Measurements from ENCODE around the gene KDM2B. TPM values are rescaled to one million over a fixed set of nuclear protein-coding genes. Genes with fewer than 3 reads are reported as not detected.

Gene KDM2B
- total and polyA plus RNA-seq, 4 experiments from 2014 or later = 7.7 to 101 (median 59.6) TPM

GRCh38 chr12:121524196-121524916 is 56.5 kb downstream of the KDM2B start:
- H3K4me1 Mint-ChIP-seq = peaks cover 4 to 15% (median 9%) of the 10 kb centered on the region in 4 donors
- Histone ChIP-seq H3K36me3 (ENCODE audit: insufficient read depth, low read length) (peaks cover 25% of the 10 kb centered on the region), H3K4me1 (ENCODE audit: insufficient read depth, low read length) (no peaks in the 10 kb centered on the region), H3K27me3 (ENCODE audit: insufficient read depth, low read length) (no peaks in the 10 kb centered on the region), H3K9me3 (ENCODE audit: control insufficient read depth in 1 of 2, low read length in 2 of 2) (no peaks in the 10 kb centered on the region), H3K4me3 (ENCODE audit: low read length in 2 of 2) (no peak overlapping the region), H3K27ac (ENCODE audit: low read depth, low read length) (no peak overlapping the region)
- DNase-seq = no peak
- H3K27ac Mint-ChIP-seq = peak overlapping the region in 2 of 7 donors; percentile 55 to 64
- POLR2A ChIA-PET (ENCODE audit: partially characterized antibody) = no interaction called here
- CTCF ChIA-PET (ENCODE audit: partially characterized antibody) = no interaction called here
- H3K4me3 Mint-ChIP-seq = no peak overlapping the region
- peaks cover 12 to 28% of the 10 kb centered on the region in 2 donors for H3K36me3 Mint-ChIP-seq
- intact Hi-C loops (cut with micrococcal nuclease) = no loop called here
- no peaks in the 10 kb centered on the region for H3K27me3 Mint-ChIP-seq
- H3K9me3 Mint-ChIP-seq = no peaks in the 10 kb centered on the region

- no peaks in the 10 kb centered on the region for H3K9me3 Mint-ChIP-seq
- no peaks in the 10 kb centered on the region for H3K27me3 Mint-ChIP-seq
- H3K27ac Mint-ChIP-seq = peak overlapping the region in 3 of 7 donors; percentile 18 to 64 (median 55)
- ChIA-PET POLR2A (ENCODE audit: partially characterized antibody) (no interaction called here), CTCF (ENCODE audit: partially characterized antibody) (no interaction called here)
- Histone ChIP-seq H3K27me3 (ENCODE audit: insufficient read depth, low read length) (no peaks in the 10 kb centered on the region), H3K36me3 (ENCODE audit: insufficient read depth, low read length) (peaks cover 31% of the 10 kb centered on the region), H3K27ac (ENCODE audit: low read depth, low read length) (no peak overlapping the region), H3K9me3 (ENCODE audit: control insufficient read depth in 1 of 2, low read length in 2 of 2) (no peaks in the 10 kb centered on the region), H3K4me3 (ENCODE audit: low read length in 2 of 2) (no peak overlapping the region), H3K4me1 (ENCODE audit: insufficient read depth, low read length) (no peaks in the 10 kb centered on the region)
- H3K4me3 Mint-ChIP-seq = no peak overlapping the region
- H3K36me3 Mint-ChIP-seq = peaks cover 15 to 27% of the 10 kb centered on the region in 2 donors
- peaks cover 2 to 10% (median 5%) of the 10 kb centered on the region in 4 donors for H3K4me1 Mint-ChIP-seq
- intact Hi-C loops (cut with micrococcal nuclease) = no loop called here
- no peak for DNase-seq
These were observed 57.1 kb downstream of the KDM2B start for GRCh38 chr12:121523741-121524140.

- intact Hi-C loops (cut with micrococcal nuclease) = no loop called here
- H3K27me3 Mint-ChIP-seq = no peaks in the 10 kb centered on the region
- Histone ChIP-seq H3K36me3 (ENCODE audit: insufficient read depth, low read length) (peaks cover 35% of the 10 kb centered on the region), H3K4me1 (ENCODE audit: insufficient read depth, low read length) (no peaks in the 10 kb centered on the region), H3K4me3 (ENCODE audit: low read length in 2 of 2) (no peak overlapping the region), H3K9me3 (ENCODE audit: control insufficient read depth in 1 of 2, low read length in 2 of 2) (no peaks in the 10 kb centered on the region), H3K27me3 (ENCODE audit: insufficient read depth, low read length) (no peaks in the 10 kb centered on the region), H3K27ac (ENCODE audit: low read depth, low read length) (no peak overlapping the region)
- ChIA-PET CTCF (ENCODE audit: partially characterized antibody) (no interaction called here), POLR2A (ENCODE audit: partially characterized antibody) (no interaction called here)
- H3K9me3 Mint-ChIP-seq = no peaks in the 10 kb centered on the region
- H3K4me3 Mint-ChIP-seq = no peak overlapping the region
- peak overlapping the region in 2 of 7 donors; percentile 42 to 60 for H3K27ac Mint-ChIP-seq
- peaks cover 0 to 8% (median 4%) of the 10 kb centered on the region in 4 donors for H3K4me1 Mint-ChIP-seq
- peaks cover 15 to 29% of the 10 kb centered on the region in 2 donors for H3K36me3 Mint-ChIP-seq
- DNase-seq = no peak
These were observed 57.9 kb downstream of the KDM2B start for GRCh38 chr12:121522971-121523370.

DNA sequence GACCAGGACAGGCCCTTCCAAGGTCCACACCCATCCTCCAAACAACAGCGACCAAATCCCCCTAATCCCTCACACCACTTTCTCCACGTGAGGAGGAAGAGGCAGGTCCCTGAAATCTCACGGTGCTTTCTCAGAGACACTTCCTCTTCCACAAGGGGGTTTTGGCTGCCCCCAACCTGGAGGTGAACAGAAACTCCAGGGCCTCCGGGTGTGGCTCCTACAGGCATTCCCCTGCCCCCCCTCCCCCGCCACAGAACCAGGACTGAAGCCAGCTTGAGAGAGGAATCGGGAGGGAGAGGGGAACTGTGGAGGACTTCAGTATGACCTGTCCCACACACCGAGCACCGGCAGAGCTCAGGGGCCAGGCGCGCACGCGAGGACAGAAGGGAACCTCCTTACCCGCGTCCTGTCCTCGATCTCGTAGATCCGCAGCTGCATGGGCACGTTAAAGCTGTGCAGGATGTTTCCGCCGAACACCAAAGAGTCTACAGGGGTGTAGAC is 60.2 kb downstream of the KDM2B start:
- ChIA-PET CTCF (ENCODE audit: partially characterized antibody) (interaction anchor here (1.2 kb wide), 1 partner anchor 19 kb away, joined by 3 read pairs; no protein-coding TSS in a partner anchor), POLR2A (ENCODE audit: partially characterized antibody) (no interaction called here)
- H3K4me3 ChIP-seq (ENCODE audit: low read length in 2 of 2) = no peak overlapping the region
- intact Hi-C loops (cut with micrococcal nuclease) = no loop called here
- Mint-ChIP-seq H3K9me3 (no peaks in the 10 kb centered on the region), H3K36me3 (peaks cover 20 to 30% of the 10 kb centered on the region in 2 donors), H3K4me1 (peaks cover 2 to 13% (median 6%) of the 10 kb centered on the region in 4 donors), H3K27me3 (no peaks in the 10 kb centered on the region), H3K27ac (peak overlapping the region in 1 of 7 donors; percentile 35), H3K4me3 (no peak overlapping the region)
- no peaks in the 10 kb centered on the region for H3K9me3 ChIP-seq (ENCODE audit: control insufficient read depth in 1 of 2, low read length in 2 of 2)
- H3K27me3 ChIP-seq (ENCODE audit: insufficient read depth, low read length) = no peaks in the 10 kb centered on the region
- no peak overlapping the region for H3K27ac ChIP-seq (ENCODE audit: low read depth, low read length)
- peaks cover 34% of the 10 kb centered on the region for H3K36me3 ChIP-seq (ENCODE audit: insufficient read depth, low read length)
- no peak for DNase-seq
- H3K4me1 ChIP-seq (ENCODE audit: insufficient read depth, low read length) = no peaks in the 10 kb centered on the region

DNA sequence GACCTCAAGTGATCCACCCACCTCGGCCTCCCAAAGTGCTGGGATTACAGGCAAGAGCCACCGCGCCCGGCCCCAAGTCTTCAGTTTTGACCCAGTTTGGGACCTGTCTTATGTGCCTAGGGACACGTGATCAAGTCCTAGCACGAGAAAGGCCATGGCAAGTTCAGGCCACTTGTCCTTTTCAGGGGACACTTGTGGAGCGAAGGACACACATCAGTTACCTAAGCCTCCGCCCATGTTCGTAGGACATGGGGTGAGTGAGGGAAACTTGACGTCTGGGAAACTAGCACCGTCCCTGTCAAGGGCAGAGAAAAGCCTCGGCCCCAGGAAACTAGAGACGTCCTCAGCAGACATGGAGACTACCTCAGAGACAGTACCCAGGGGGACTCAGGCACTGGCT is 60.7 kb downstream of the KDM2B start:
- POLR2A ChIA-PET (ENCODE audit: partially characterized antibody) = no interaction called here
- CTCF ChIA-PET (ENCODE audit: partially characterized antibody) = no interaction called here
- no peak overlapping the region for H3K4me3 Mint-ChIP-seq
- Histone ChIP-seq H3K36me3 (ENCODE audit: insufficient read depth, low read length) (peaks cover 31% of the 10 kb centered on the region), H3K27me3 (ENCODE audit: insufficient read depth, low read length) (no peaks in the 10 kb centered on the region), H3K4me3 (ENCODE audit: low read length in 2 of 2) (no peak overlapping the region), H3K27ac (ENCODE audit: low read depth, low read length) (no peak overlapping the region), H3K4me1 (ENCODE audit: insufficient read depth, low read length) (no peaks in the 10 kb centered on the region), H3K9me3 (ENCODE audit: control insufficient read depth in 1 of 2, low read length in 2 of 2) (no peaks in the 10 kb centered on the region)
- H3K4me1 Mint-ChIP-seq = peaks cover 4 to 14% (median 8%) of the 10 kb centered on the region in 4 donors
- DNase-seq = no peak
- no peaks in the 10 kb centered on the region for H3K9me3 Mint-ChIP-seq
- no peaks in the 10 kb centered on the region for H3K27me3 Mint-ChIP-seq
- intact Hi-C loops (cut with micrococcal nuclease) = no loop called here
- H3K27ac Mint-ChIP-seq = peak overlapping the region in 1 of 7 donors; percentile 47
- peaks cover 20 to 30% of the 10 kb centered on the region in 2 donors for H3K36me3 Mint-ChIP-seq

- DNase-seq = no peak
- intact Hi-C loops (cut with micrococcal nuclease) = no loop called here
- H3K4me1 ChIP-seq (ENCODE audit: insufficient read depth, low read length) = no peaks in the 10 kb centered on the region
- Mint-ChIP-seq H3K4me1 (peaks cover 4 to 16% (median 8%) of the 10 kb centered on the region in 4 donors), H3K27ac (peak overlapping the region in 3 of 7 donors; percentile 22 to 64 (median 37)), H3K36me3 (peaks cover 19 to 28% of the 10 kb centered on the region in 2 donors), H3K4me3 (no peak overlapping the region), H3K27me3 (no peaks in the 10 kb centered on the region), H3K9me3 (no peaks in the 10 kb centered on the region)
- no peaks in the 10 kb centered on the region for H3K9me3 ChIP-seq (ENCODE audit: control insufficient read depth in 1 of 2, low read length in 2 of 2)
- peaks cover 31% of the 10 kb centered on the region for H3K36me3 ChIP-seq (ENCODE audit: insufficient read depth, low read length)
- no peak overlapping the region for H3K4me3 ChIP-seq (ENCODE audit: low read length in 2 of 2)
- H3K27ac ChIP-seq (ENCODE audit: low read depth, low read length) = no peak overlapping the region
- POLR2A ChIA-PET (ENCODE audit: partially characterized antibody) = no interaction called here
- CTCF ChIA-PET (ENCODE audit: partially characterized antibody) = no interaction called here
- H3K27me3 ChIP-seq (ENCODE audit: insufficient read depth, low read length) = no peaks in the 10 kb centered on the region
These were observed 61.6 kb downstream of the KDM2B start for GRCh38 chr12:121519227-121519626.

DNA sequence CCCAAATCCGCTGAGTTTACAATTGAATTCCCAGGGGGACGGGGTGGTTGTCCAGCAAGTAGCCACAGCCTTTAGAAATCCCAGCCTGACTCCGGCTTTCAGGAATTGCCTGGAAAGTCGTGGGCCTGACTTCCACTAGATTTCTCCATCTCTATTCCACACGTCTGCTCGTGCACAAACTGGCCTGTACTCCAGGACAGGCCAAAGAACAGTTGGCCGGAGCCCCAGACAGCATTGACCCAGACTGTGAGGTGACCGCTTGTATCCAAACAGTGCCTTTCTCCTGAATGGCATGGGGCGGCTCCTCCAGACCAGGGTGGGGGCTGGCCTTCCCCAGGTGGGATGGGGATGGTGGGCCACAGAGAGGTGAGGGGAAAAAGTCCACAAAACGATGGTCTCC is 62.2 kb downstream of the KDM2B start:
- H3K4me3 ChIP-seq (ENCODE audit: low read length in 2 of 2) = no peak overlapping the region
- H3K27me3 ChIP-seq (ENCODE audit: insufficient read depth, low read length) = no peaks in the 10 kb centered on the region
- Mint-ChIP-seq H3K4me1 (peaks cover 1 to 19% (median 10%) of the 10 kb centered on the region in 4 donors), H3K9me3 (no peaks in the 10 kb centered on the region), H3K4me3 (no peak overlapping the region), H3K27ac (no peak overlapping the region), H3K36me3 (peaks cover 13 to 26% of the 10 kb centered on the region in 2 donors), H3K27me3 (no peaks in the 10 kb centered on the region)
- H3K4me1 ChIP-seq (ENCODE audit: insufficient read depth, low read length) = no peaks in the 10 kb centered on the region
- no peaks in the 10 kb centered on the region for H3K9me3 ChIP-seq (ENCODE audit: control insufficient read depth in 1 of 2, low read length in 2 of 2)
- ChIA-PET POLR2A (ENCODE audit: partially characterized antibody) (no interaction called here), CTCF (ENCODE audit: partially characterized antibody) (interaction anchor here (1.0 to 1.4 kb wide), 2 partner anchors 34 to 164 kb away, joined by 3 to 4 read pairs; no protein-coding TSS in a partner anchor)
- no peak overlapping the region for H3K27ac ChIP-seq (ENCODE audit: low read depth, low read length)
- H3K36me3 ChIP-seq (ENCODE audit: insufficient read depth, low read length) = peaks cover 31% of the 10 kb centered on the region
- intact Hi-C loops (cut with micrococcal nuclease) = no loop called here
- no peak for DNase-seq
